ENCODE results near the gene VAMP7.
"Not testable (repeated sequence)": the region's sequence is repeated elsewhere in the genome, so short reads cannot be mapped to it uniquely, and the experiment has no call there.

DNA sequence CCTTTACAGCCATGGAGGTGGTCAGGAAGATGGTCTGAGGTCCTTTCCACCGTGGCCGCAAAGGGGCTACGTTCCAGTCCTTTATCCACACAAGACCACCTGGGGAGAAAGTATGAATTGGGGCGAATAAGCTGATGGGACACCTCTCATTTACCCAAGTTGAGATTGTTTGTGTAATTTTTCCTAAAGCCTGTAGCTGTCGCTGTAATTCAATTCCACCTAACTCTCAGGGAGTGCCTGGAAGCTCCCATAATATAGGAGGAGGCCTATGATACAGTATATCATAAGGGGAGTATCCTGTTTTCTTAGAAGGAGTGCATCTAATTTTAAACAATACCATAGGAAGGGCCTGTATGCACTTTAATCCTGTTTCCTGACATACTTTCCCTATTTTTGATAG is 90.5 kb downstream of the VAMP7 start:
- not testable (repeated sequence) for TF ChIP-seq POLR2A, EP300, POLR2AphosphoS5 (IDR thresholded peaks at IDR 0.05)
- TF ChIP-seq, protein P1, sequence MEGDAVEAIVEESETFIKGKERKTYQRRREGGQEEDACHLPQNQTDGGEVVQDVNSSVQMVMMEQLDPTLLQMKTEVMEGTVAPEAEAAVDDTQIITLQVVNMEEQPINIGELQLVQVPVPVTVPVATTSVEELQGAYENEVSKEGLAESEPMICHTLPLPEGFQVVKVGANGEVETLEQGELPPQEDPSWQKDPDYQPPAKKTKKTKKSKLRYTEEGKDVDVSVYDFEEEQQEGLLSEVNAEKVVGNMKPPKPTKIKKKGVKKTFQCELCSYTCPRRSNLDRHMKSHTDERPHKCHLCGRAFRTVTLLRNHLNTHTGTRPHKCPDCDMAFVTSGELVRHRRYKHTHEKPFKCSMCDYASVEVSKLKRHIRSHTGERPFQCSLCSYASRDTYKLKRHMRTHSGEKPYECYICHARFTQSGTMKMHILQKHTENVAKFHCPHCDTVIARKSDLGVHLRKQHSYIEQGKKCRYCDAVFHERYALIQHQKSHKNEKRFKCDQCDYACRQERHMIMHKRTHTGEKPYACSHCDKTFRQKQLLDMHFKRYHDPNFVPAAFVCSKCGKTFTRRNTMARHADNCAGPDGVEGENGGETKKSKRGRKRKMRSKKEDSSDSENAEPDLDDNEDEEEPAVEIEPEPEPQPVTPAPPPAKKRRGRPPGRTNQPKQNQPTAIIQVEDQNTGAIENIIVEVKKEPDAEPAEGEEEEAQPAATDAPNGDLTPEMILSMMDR (IDR thresholded peaks at IDR 0.05), result not testable (repeated sequence)
